Astrocyte (in vitro differentiated cells and primary cell): Measurements from ENCODE around the gene CBFA2T2. TPM values are rescaled to one million over a fixed set of nuclear protein-coding genes. Genes with fewer than 3 reads are reported as not detected.

ENCODE experiments used
- DNase-seq: peaks from one replicate; pipeline ENCODE4 v3.0.0-alpha.2; 2010; ENCODE audit warnings: low read depth
- FAIRE-seq: peaks from 2 replicates; lab custom pipeline; 2011; peaks lifted over from hg19 to GRCh38; lab: Jason Lieb, UNC
- H2AFZ ChIP-seq: 2 replicates; pipeline ENCODE4 v1.6.0; 2012; ENCODE audit warnings: low read depth, low read length, inconsistent platforms
- H3K27ac ChIP-seq: 2 replicates; pipeline ENCODE4 v1.5.1; 2011; ENCODE audit warnings: low read depth, low read length, inconsistent platforms
- H3K27me3 ChIP-seq: 2 replicates; pipeline ENCODE4 v1.6.0; 2011; ENCODE audit warnings: low read length, inconsistent platforms; ENCODE audit not compliant: insufficient read depth
- H3K36me3 ChIP-seq: 2 replicates; pipeline ENCODE4 v1.5.1; 2011; ENCODE audit warnings: low read length, inconsistent platforms; ENCODE audit not compliant: insufficient read depth
- H3K4me1 ChIP-seq: 2 replicates; pipeline ENCODE4 v1.5.1; 2011; ENCODE audit warnings: low read length, inconsistent platforms; ENCODE audit not compliant: insufficient read depth
- H3K4me2 ChIP-seq: 2 replicates; pipeline ENCODE4 v1.6.0; 2012; ENCODE audit warnings: low read length, inconsistent platforms
- H3K4me3 ChIP-seq: 2 replicates; pipeline ENCODE4 v1.5.1; 2011; ENCODE audit warnings: low read depth, mild to moderate bottlenecking, low read length, inconsistent platforms; ENCODE audit not compliant: insufficient read depth
- H3K79me2 ChIP-seq: 2 replicates; pipeline ENCODE4 v1.6.0; 2012; ENCODE audit warnings: mild to moderate bottlenecking, low read length, inconsistent platforms; ENCODE audit not compliant: insufficient read depth
- H3K9ac ChIP-seq: 2 replicates; pipeline ENCODE4 v1.6.0; 2012; ENCODE audit warnings: mild to moderate bottlenecking, low read length, inconsistent platforms
- H3K9me3 ChIP-seq: 2 replicates; pipeline ENCODE4 v1.5.1; 2012; ENCODE audit warnings: low read depth, mild to moderate bottlenecking, low read length, inconsistent platforms; ENCODE audit not compliant: insufficient read depth
- H4K20me1 ChIP-seq: 2 replicates; pipeline ENCODE4 v1.6.0; 2012; ENCODE audit warnings: low read length, inconsistent platforms; ENCODE audit not compliant: insufficient read depth
- H3K27ac Mint-ChIP-seq: one replicate; pipeline ENCODE4 v1.8.0; 2021; ENCODE audit warnings: mild to moderate bottlenecking, mixed read lengths; ENCODE audit not compliant: unreplicated experiment
- H3K27me3 Mint-ChIP-seq: one replicate; pipeline ENCODE4 v1.8.0; 2021; ENCODE audit warnings: low read depth, mixed read lengths; ENCODE audit not compliant: unreplicated experiment
- H3K36me3 Mint-ChIP-seq: one replicate; pipeline ENCODE4 v1.8.0; 2021; ENCODE audit warnings: low read depth, mixed read lengths; ENCODE audit not compliant: unreplicated experiment
- H3K4me1 Mint-ChIP-seq: one replicate; pipeline ENCODE4 v1.8.0; 2021; ENCODE audit warnings: low read depth, mixed read lengths; ENCODE audit not compliant: unreplicated experiment
- H3K4me3 Mint-ChIP-seq: one replicate; pipeline ENCODE4 v1.8.0; 2021; ENCODE audit warnings: mild to moderate bottlenecking, moderate library complexity, mixed read lengths; ENCODE audit not compliant: unreplicated experiment
- H3K9me3 Mint-ChIP-seq: one replicate; pipeline ENCODE4 v1.8.0; 2021; ENCODE audit warnings: mild to moderate bottlenecking, mixed read lengths; ENCODE audit not compliant: unreplicated experiment
- EZH2 ChIP-seq: IDR thresholded peaks from 2 replicates; pipeline ENCODE4 v1.6.1; 2012; ENCODE audit warnings: mild to moderate bottlenecking, low read length, inconsistent platforms; ENCODE audit not compliant: insufficient read depth
- total RNA-seq: library from RNA; stranded (reverse); gene quantifications from 2 replicates; pipeline ENCODE4 v1.2.1, GENCODE V29; 2021
- TF ChIP-seq, protein P1 (sequence below): IDR thresholded peaks from 2 replicates; pipeline ENCODE4 v1.5.1; 2011; ENCODE audit warnings: low read depth, mild to moderate bottlenecking, inconsistent platforms, low read length, moderate library complexity; ENCODE audit not compliant: insufficient read depth

Gene CBFA2T2
- total RNA-seq, 1 donor from 2014 or later, result 14.6 TPM

- Histone ChIP-seq H3K27ac (no peak overlapping the region), H3K4me1 (peaks cover 21% of the 10 kb centered on the region), H3K9me3 (no peaks in the 10 kb centered on the region), H3K79me2 (no peaks in the 10 kb centered on the region), H3K4me2 (no peak overlapping the region), H3K4me3 (no peak overlapping the region), H2AFZ (no peak overlapping the region), H4K20me1 (peaks cover 41% of the 10 kb centered on the region), H3K36me3 (no peaks in the 10 kb centered on the region), H3K27me3 (peaks cover 2% of the 10 kb centered on the region), H3K9ac (no peak overlapping the region)
- Mint-ChIP-seq H3K4me3 (no peak overlapping the region), H3K9me3 (no peaks in the 10 kb centered on the region), H3K27ac (no peak overlapping the region), H3K27me3 (peaks cover 3% of the 10 kb centered on the region), H3K36me3 (peaks cover 3% of the 10 kb centered on the region), H3K4me1 (peaks cover 5% of the 10 kb centered on the region)
- FAIRE-seq (no peak), DNase-seq (no peak)
- TF ChIP-seq, protein P1, sequence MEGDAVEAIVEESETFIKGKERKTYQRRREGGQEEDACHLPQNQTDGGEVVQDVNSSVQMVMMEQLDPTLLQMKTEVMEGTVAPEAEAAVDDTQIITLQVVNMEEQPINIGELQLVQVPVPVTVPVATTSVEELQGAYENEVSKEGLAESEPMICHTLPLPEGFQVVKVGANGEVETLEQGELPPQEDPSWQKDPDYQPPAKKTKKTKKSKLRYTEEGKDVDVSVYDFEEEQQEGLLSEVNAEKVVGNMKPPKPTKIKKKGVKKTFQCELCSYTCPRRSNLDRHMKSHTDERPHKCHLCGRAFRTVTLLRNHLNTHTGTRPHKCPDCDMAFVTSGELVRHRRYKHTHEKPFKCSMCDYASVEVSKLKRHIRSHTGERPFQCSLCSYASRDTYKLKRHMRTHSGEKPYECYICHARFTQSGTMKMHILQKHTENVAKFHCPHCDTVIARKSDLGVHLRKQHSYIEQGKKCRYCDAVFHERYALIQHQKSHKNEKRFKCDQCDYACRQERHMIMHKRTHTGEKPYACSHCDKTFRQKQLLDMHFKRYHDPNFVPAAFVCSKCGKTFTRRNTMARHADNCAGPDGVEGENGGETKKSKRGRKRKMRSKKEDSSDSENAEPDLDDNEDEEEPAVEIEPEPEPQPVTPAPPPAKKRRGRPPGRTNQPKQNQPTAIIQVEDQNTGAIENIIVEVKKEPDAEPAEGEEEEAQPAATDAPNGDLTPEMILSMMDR, result no peak
- TF ChIP-seq EZH2, result no peak
Measured at GRCh38 chr20:33650753-33651561, 161.1 kb downstream of the CBFA2T2 start.

DNA sequence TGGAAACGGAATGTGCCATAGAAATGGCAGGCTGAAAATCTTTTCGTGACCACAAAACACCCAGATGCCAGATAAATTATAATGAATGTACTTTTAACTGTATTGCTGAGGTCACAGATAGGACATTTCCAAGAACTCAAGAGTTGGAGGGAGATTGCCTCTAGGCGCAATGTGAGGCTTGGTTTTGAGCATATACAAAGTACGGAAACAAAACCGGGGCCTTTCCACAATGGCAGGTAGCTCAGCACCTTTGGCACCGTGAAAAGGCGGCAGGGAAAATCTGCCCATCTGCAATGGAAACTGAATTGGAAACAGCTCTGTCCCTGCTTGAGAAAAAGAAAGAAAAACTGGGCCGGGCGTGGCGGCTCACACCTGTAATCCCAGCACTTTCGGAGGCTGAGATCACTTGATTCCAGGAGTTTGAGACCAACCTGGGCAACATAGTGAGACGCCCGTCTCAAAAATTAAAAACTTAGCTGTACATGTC is 161.7 kb downstream of the CBFA2T2 start:
- no peak overlapping the region for H3K27ac Mint-ChIP-seq
- TF ChIP-seq, protein P1, result no peak
- no peak for TF ChIP-seq EZH2
- peaks cover 5% of the 10 kb centered on the region for H3K4me1 Mint-ChIP-seq

More for the DNA sequence above, 161.7 kb downstream of the CBFA2T2 start:
- H3K4me3 ChIP-seq, result no peak overlapping the region
- H3K4me1 ChIP-seq, result peaks cover 21% of the 10 kb centered on the region
- no peak overlapping the region for H3K27ac ChIP-seq
- no peak for FAIRE-seq
- DNase-seq, result no peak
- no peak overlapping the region for H3K9ac ChIP-seq
- no peaks in the 10 kb centered on the region for H3K9me3 ChIP-seq
- Mint-ChIP-seq H3K36me3 (no peaks in the 10 kb centered on the region), H3K9me3 (no peaks in the 10 kb centered on the region), H3K27me3 (peaks cover 3% of the 10 kb centered on the region), H3K4me3 (no peak overlapping the region)
- no peak overlapping the region for H3K4me2 ChIP-seq
- H3K79me2 ChIP-seq, result no peaks in the 10 kb centered on the region
- no peaks in the 10 kb centered on the region for H3K36me3 ChIP-seq
- peaks cover 2% of the 10 kb centered on the region for H3K27me3 ChIP-seq
- H4K20me1 ChIP-seq, result peaks cover 37% of the 10 kb centered on the region
- H2AFZ ChIP-seq, result no peak overlapping the region
